IPS DF 6.9 (cell line): Measurements from ENCODE around the gene ACYP2.

Experiments used
- DNase-seq: peaks from one replicate; pipeline ENCODE4 v3.0.0-alpha.2; 2013; ENCODE audit warnings: low read depth, low spot score
- H3K27ac ChIP-seq: one replicate; pipeline ENCODE4 v1.5.1; 2013; ENCODE audit warnings: low read length, control low read depth
- H3K27me3 ChIP-seq: 2 replicates; pipeline ENCODE4 v1.6.1; 2013; ENCODE audit warnings: mild to moderate bottlenecking, low read length; ENCODE audit not compliant: control insufficient read depth, insufficient read depth
- H3K36me3 ChIP-seq: 2 replicates; pipeline ENCODE4 v1.6.1; 2013; ENCODE audit warnings: low read length; ENCODE audit not compliant: control insufficient read depth, insufficient read depth
- H3K4me1 ChIP-seq: 2 replicates; pipeline ENCODE4 v1.6.1; 2013; ENCODE audit warnings: low read length; ENCODE audit not compliant: control insufficient read depth, insufficient read depth
- H3K4me3 ChIP-seq: 2 replicates; pipeline ENCODE4 v1.5.1; 2013; ENCODE audit warnings: mild to moderate bottlenecking, low read length
- H3K9me3 ChIP-seq: 2 replicates; pipeline ENCODE4 v1.6.1; 2013; ENCODE audit warnings: low read length, inconsistent platforms; ENCODE audit not compliant: control insufficient read depth, insufficient read depth
- WGBS: extraction: QIAGEN DNeasy Blood & Tissue Kit; methylation state at CpG from one replicate; pipeline ENCODE4 v1.1.7; 2013; ENCODE audit warnings: mixed read lengths, missing lambda C conversion rate; ENCODE audit not compliant: insufficient read length, insufficient coverage; 5-methylcytosine and 5-hydroxymethylcytosine counted together

ACYP2 gene

DNA sequence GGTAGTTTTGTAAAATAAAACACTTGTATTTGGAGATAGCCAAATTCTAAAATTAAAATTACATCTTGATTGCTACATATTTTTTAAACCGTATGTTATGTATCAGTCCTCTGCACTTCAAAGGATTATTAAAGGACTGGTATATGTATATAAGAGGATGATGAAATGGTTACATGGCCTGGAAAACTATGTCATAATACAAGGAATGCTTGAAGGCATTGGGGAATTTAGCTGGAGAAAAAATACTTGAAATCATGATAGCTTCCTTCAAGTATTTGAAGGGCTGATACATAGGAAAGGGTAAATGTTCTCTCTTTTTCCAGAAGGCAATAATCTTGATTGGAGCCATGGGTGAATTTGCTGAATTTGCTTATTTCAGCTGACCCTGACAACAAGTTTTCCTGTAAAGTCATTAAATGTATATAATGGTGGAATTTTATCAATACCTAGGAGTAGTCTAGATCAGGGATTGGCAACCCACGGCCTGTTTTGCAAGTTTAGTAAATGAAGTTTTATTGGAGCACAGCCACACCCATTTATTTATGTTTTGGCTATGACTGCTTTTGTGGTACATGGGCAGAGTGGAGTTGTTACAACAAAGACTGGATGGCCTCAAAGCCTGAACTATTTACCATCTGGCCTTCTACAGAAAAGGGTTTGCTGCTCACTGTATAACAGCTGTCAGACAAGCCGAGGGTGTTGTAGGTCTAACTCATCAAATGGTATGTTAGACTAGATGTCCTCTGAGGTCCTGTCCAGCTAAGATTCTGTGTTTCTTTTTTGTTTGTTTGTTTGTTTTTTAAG lies 34.4 kb downstream of the ACYP2 start:
- Histone ChIP-seq H3K27me3 (no peaks in the 10 kb centered on the region), H3K27ac (no peak overlapping the region)
- WGBS: no CpG with 5 or more reads among the region's 3 CpGs

DNA sequence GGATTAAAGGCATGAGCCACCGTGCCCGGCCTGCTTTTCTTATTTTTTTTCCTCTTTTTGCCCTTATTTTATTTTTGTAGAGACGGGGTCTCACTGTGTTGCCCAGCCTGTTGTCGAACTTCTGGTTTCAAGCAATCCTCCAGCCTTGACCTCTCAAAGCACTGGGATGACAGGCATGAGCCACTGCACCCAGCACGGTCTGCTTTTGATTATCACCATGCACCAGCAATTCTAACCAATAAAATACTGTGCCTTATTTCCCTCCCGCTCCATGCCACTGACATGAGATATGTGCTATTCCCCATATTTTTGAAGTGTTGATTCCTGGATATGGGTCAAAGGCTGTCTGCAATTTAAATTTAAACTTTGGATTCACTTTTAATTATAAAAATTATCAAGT lies 42.9 kb downstream of the ACYP2 start:
- Histone ChIP-seq H3K9me3 (no peaks in the 10 kb centered on the region), H3K4me1 (no peaks in the 10 kb centered on the region), H3K4me3 (no peak overlapping the region), H3K27ac (no peak overlapping the region), H3K27me3 (no peaks in the 10 kb centered on the region), H3K36me3 (no peaks in the 10 kb centered on the region)
- DNase-seq: no peak
- no CpG with 5 or more reads among the region's 6 CpGs for WGBS

More for the DNA sequence above, 34.4 kb downstream of the ACYP2 start:
- no peaks in the 10 kb centered on the region for H3K36me3 ChIP-seq
- no peak for DNase-seq
- H3K9me3 ChIP-seq: no peaks in the 10 kb centered on the region
- no peak overlapping the region for H3K4me3 ChIP-seq
- H3K4me1 ChIP-seq: no peaks in the 10 kb centered on the region

DNA sequence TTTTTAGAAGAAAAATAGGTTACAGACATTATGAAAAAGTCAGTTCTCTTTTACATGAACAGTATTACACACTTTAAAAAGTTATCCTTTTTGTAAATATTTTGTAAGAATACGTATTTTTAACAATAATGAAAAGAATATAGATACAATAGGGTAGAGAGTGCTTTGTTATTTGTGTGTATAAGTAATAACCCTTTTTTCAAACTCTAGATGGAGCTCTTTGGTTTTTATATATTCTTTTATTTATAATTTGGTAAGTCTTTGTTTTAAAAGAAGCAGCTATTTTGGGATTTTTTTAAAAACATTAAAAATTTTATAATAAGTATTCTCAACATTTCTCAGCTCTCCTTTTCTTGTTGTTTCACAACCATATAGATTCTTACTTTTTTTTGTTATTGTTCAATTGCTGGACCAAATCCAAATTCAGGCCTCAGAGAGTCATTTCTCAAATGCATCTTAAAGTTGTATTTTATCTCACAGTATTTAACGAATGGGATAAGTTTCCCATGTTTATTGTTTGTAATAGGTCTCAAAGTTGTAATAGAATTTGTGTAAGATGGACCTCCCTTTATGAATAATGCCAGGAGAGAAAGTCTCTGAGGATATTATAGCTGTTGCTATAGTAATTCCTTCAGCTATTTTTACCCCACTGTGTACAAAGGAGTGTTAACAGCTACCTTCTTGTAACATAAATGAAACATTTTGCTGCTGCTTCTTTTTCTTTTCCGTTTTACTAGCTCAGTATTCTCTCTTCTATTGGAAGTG lies 46.4 kb downstream of the ACYP2 start:
- Histone ChIP-seq H3K27ac (no peak overlapping the region), H3K27me3 (no peaks in the 10 kb centered on the region), H3K4me1 (no peaks in the 10 kb centered on the region), H3K9me3 (no peaks in the 10 kb centered on the region), H3K4me3 (no peak overlapping the region), H3K36me3 (no peaks in the 10 kb centered on the region)
- DNase-seq: no peak
- WGBS: 100% methylated on average over 1 of the region's 3 CpGs

DNA sequence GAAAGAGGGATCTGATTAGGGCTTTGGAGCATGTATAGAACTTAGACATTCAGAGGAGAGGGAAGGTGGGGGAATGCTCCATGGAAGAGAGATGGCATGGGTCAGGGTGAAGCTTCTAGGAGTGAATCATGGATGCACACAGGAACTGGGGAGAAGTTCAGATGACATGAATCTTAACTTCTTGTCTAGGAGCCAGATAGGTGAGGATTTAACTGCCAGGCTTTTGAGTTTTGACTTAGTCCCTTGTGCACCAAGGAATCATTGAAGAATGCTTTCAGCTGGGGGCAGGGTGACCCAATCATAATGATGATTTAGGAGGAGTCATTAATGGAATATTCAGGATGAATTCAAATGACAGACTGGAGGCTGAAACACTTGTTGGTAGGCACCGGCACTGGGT lies 48.7 kb downstream of the ACYP2 start:
- no peak for DNase-seq
- no peaks in the 10 kb centered on the region for H3K9me3 ChIP-seq
- no peak overlapping the region for H3K4me3 ChIP-seq
- H3K36me3 ChIP-seq: no peaks in the 10 kb centered on the region
- no peaks in the 10 kb centered on the region for H3K4me1 ChIP-seq
- 0 out of 2 replicates have a peak, but pooled peaks cover 1% of the 10 kb centered on the region for H3K27me3 ChIP-seq
- H3K27ac ChIP-seq: no peak overlapping the region
- WGBS: no CpG with 5 or more reads among the region's 1 CpG

DNA sequence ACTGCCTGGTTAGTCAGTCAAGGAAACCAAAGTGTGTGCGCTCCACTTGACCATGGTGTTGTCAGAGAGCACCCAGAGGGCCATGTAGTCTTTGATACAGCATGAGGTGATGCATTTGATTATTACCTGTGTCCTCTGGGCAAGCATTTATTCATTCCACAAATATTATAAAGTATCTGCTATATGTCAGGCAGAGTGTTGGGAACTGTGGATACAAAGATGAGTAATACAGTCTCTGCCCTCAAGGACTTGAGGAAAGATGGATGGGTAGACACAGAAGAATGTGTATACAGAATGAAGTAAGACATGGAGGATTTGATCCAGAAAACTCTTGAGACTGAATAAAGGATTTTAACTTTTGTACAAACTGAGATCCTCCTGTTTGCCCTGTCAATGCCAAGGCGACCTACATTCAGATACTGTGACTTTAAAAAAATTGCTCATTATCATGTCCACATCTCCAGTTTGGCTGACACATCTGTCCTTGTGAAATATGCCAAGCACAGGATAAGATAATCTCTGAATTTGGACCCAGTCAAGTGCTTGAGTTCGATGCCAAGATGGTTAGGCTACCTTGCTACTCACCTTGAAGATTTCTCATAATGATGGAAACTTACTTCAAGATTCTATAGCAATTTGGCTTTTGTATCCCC lies 50.8 kb downstream of the ACYP2 start:
- no CpG with 5 or more reads among the region's 3 CpGs for WGBS
- Histone ChIP-seq H3K27ac (no peak overlapping the region), H3K36me3 (no peaks in the 10 kb centered on the region), H3K9me3 (no peaks in the 10 kb centered on the region), H3K27me3 (0 out of 2 replicates have a peak, but pooled peaks cover 1% of the 10 kb centered on the region), H3K4me1 (no peaks in the 10 kb centered on the region), H3K4me3 (no peak overlapping the region)
- no peak for DNase-seq

DNA sequence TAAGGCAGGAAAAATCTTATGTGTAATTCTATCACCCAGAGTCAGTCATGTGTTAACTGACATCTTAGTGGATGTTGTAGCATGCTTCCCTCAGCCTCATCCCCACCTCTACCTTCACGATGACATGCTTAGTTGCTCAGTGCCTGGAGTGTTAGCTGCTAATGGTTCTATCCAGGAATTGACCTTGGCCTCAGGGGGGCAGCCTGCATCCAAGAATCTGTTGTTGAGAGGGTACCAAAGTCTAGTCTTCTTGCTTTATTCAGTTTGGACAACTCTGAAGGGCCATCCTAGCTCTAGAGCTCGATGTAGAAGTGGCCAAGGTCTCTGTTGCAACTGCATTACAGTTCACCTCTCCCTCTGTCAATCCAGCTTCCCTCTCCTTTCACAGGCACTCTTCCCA lies 61.2 kb downstream of the ACYP2 start:
- Histone ChIP-seq H3K4me3 (no peak overlapping the region), H3K9me3 (no peaks in the 10 kb centered on the region), H3K36me3 (no peaks in the 10 kb centered on the region), H3K4me1 (no peaks in the 10 kb centered on the region), H3K27ac (no peak overlapping the region), H3K27me3 (no peaks in the 10 kb centered on the region)
- WGBS: no CpG with 5 or more reads among the region's 2 CpGs
- peak; percentile 7 for DNase-seq

DNA sequence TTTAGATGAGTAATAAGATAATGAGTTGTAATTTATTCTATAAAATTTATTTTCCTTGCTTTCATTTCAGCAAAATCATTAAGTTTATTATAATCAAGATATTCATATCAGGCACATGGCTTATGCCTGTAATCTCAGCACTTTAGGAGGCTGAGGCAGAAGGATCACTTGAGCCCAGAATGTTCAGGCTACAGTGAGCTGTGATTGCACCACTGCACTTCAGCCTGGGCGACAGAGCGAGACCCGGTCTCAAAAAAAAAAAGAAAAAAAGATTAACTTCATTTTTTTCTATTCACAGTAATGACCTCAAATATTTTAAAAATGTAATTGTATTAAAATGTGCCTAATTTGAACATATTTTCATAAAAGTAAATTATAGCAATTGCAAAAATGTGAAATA lies 67.9 kb downstream of the ACYP2 start:
- Histone ChIP-seq H3K27ac (no peak overlapping the region), H3K4me3 (no peak overlapping the region), H3K27me3 (no peaks in the 10 kb centered on the region), H3K36me3 (no peaks in the 10 kb centered on the region), H3K4me1 (no peaks in the 10 kb centered on the region), H3K9me3 (no peaks in the 10 kb centered on the region)
- WGBS: no CpG with 5 or more reads among the region's 3 CpGs
- DNase-seq: no peak

DNA sequence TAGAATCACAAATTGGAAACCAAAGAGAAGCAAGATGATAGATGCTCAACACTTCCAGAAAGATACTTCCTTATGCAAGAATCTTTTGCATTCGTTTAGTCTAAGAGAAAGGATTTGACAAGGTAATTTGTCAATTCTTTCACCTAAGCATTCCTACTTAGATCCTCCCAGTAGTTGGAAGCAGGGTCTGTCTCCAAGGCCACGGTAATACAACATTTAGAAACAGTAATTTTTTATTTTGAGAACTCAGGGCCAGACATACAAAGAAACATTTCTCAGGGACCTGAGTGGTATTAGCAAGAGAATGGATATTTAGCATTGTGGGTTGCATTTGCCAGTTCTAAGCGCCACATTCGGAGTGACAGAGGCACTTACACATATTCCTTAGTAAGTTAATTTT lies 68.6 kb downstream of the ACYP2 start:
- WGBS: no CpG with 5 or more reads among the region's 4 CpGs
- Histone ChIP-seq H3K9me3 (no peaks in the 10 kb centered on the region), H3K4me3 (no peak overlapping the region), H3K27ac (no peak overlapping the region), H3K27me3 (no peaks in the 10 kb centered on the region), H3K4me1 (no peaks in the 10 kb centered on the region), H3K36me3 (no peaks in the 10 kb centered on the region)
- DNase-seq: no peak

DNA sequence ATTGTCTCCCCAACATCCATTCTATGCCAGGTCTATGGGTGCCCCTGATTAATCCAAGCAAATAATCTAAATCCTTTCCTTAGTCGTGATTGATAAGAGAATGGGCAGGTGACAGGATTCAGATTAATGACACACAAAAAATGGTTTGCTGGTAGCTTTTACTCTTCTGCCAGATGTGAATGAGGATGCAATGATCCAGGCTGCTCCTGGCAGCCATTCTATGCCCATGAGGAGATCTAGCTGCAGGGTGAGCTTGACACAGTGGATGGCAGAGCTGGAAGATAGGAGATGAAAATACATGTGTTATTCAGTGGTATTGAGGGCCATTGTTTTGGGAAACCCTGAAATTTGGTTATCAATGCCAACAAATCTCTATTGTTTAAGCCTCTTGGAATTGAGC lies 69.7 kb downstream of the ACYP2 start:
- H3K4me3 ChIP-seq: no peak overlapping the region
- no peak for DNase-seq
- no peaks in the 10 kb centered on the region for H3K4me1 ChIP-seq
- H3K36me3 ChIP-seq: no peaks in the 10 kb centered on the region
- no peaks in the 10 kb centered on the region for H3K9me3 ChIP-seq
- WGBS: no CpG with 5 or more reads among the region's 1 CpG
- H3K27me3 ChIP-seq: no peaks in the 10 kb centered on the region
- H3K27ac ChIP-seq: no peak overlapping the region

DNA sequence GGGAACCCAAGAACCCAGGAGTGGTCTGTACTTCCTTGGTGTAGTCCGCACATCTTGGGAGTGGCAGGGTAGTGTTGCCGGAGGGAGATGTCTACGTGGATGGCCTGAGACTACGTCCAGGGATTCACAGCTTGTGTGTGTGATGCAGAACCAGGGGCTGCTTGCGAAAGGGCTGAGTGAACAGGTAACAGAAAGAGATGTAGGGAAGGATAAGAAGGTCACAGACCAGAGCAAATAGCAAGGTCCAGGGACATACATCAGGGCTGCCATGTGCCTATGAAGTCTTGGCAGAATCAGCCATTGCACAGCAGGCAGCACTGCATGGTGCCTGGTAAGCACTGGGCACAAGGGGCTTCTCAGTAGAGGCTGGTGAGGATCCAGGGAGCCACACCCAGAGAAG lies 71.9 kb downstream of the ACYP2 start:
- Histone ChIP-seq H3K4me3 (no peak overlapping the region), H3K27me3 (no peaks in the 10 kb centered on the region)
- no CpG with 5 or more reads among the region's 5 CpGs for WGBS

More for the DNA sequence above, 71.9 kb downstream of the ACYP2 start:
- Histone ChIP-seq H3K27ac (no peak overlapping the region), H3K9me3 (no peaks in the 10 kb centered on the region), H3K36me3 (no peaks in the 10 kb centered on the region), H3K4me1 (no peaks in the 10 kb centered on the region)
- DNase-seq: no peak
